H1 (cell line): ENCODE measurements around the gene SARNP. TPM values are rescaled to one million over a fixed set of nuclear protein-coding genes. Genes with fewer than 3 reads are reported as not detected.
A peak's percentile ranks its signal among the peaks of the same experiment; 100 is the strongest.

Experiments
- CTCF ChIA-PET: fragments of 300-600 bp; sonication (Branson Sonifier 250); formaldehyde crosslinking; loops from one replicate; lab custom pipeline; 2021; ENCODE audit not compliant: partially characterized antibody; lab: Charles Lee
- POLR2A ChIA-PET: fragments of 300-600 bp; sonication (Branson Sonifier 250); formaldehyde crosslinking; loops from one replicate; lab custom pipeline; 2021; ENCODE audit warnings: inconsistent platforms; ENCODE audit not compliant: partially characterized antibody; lab: Charles Lee
- DNase-seq, 2 experiments: peaks; one replicate each; pipeline versions ENCODE4 v3.0.0 to v3.0.0-alpha.2; 2010 to 2022; ENCODE audit warnings: low spot score in 2 of 2, low read depth in 1 of 2, mixed read lengths in 1 of 2
- FAIRE-seq: peaks from 2 replicates; lab custom pipeline; 2011; peaks lifted over from hg19 to GRCh38; lab: Jason Lieb, UNC
- H2AFZ ChIP-seq: 2 replicates; pipeline ENCODE4 v1.8.1; 2012; ENCODE audit warnings: low read length, inconsistent platforms
- H2AK5ac ChIP-seq: 2 replicates; pipeline ENCODE4 v1.6.1; 2013; ENCODE audit warnings: low read depth, low read length
- H2BK120ac ChIP-seq: replicated peaks from 2 replicates; pipeline ENCODE3; 2013; ENCODE audit warnings: low read depth, low read length, inconsistent platforms
- H2BK12ac ChIP-seq: 2 replicates; pipeline ENCODE4 v1.6.1; 2013; ENCODE audit warnings: low read depth, low read length
- H2BK15ac ChIP-seq: 2 replicates; pipeline ENCODE4 v1.6.1; 2013; ENCODE audit warnings: low read length
- H2BK20ac ChIP-seq: 2 replicates; pipeline ENCODE4 v1.6.1; 2013; ENCODE audit warnings: low read length
- H2BK5ac ChIP-seq: 2 replicates; pipeline ENCODE4 v1.6.1; 2013; ENCODE audit warnings: low read depth, low read length
- H3K14ac ChIP-seq: 2 replicates; pipeline ENCODE4 v1.6.1; 2013; ENCODE audit warnings: inconsistent platforms; ENCODE audit not compliant: insufficient read length
- H3K18ac ChIP-seq: 2 replicates; pipeline ENCODE4 v1.6.1; 2013; ENCODE audit warnings: low read length; ENCODE audit errors: extremely low read depth
- H3K23ac ChIP-seq: 2 replicates; pipeline ENCODE4 v1.6.1; 2013; ENCODE audit warnings: inconsistent platforms; ENCODE audit not compliant: insufficient read length
- H3K23me2 ChIP-seq: 2 replicates; pipeline ENCODE4 v1.6.1; 2013; ENCODE audit warnings: low read depth, low read length
- H3K27ac ChIP-seq: 2 replicates; pipeline ENCODE4 v1.6.1; 2011; ENCODE audit warnings: low read depth, low read length, inconsistent platforms
- H3K27me3 ChIP-seq, 4 experiments: replicated peaks in 1 of 4; 1 replicate in 1 of 4; 2 replicates in 3 of 4; pipeline versions ENCODE4 v1.6.1 to v1.8.1; 2011 to 2013; ENCODE audit warnings: low read length in 3 of 4, mild to moderate bottlenecking in 3 of 4, inconsistent platforms in 2 of 4, mixed read lengths in 2 of 4, moderate library complexity in 1 of 4; ENCODE audit not compliant: control insufficient read depth in 3 of 4, insufficient read depth in 3 of 4; ENCODE audit errors: extremely low read depth in 1 of 4
- H3K36me3 ChIP-seq, 4 experiments: 2 replicates each; pipeline versions ENCODE4 v1.6.1 to v1.8.1; 2011 to 2013; ENCODE audit warnings: mild to moderate bottlenecking in 4 of 4, low read length in 3 of 4, moderate library complexity in 2 of 4, control low read depth in 1 of 4, inconsistent platforms in 1 of 4; ENCODE audit not compliant: insufficient read depth in 4 of 4, control insufficient read depth in 2 of 4
- H3K4ac ChIP-seq: replicated peaks from 2 replicates; pipeline ENCODE3; 2013; ENCODE audit warnings: low read length, low read depth, mixed read lengths, inconsistent platforms; ENCODE audit not compliant: insufficient read length
- H3K4me1 ChIP-seq, 4 experiments: replicated peaks in 1 of 4; 1 replicate in 1 of 4; 2 replicates in 3 of 4; pipeline versions ENCODE4 v1.6.1 to v1.8.1; 2011 to 2013; ENCODE audit warnings: low read length in 3 of 4, inconsistent platforms in 2 of 4, mixed read lengths in 1 of 4; ENCODE audit not compliant: insufficient read depth in 4 of 4, control insufficient read depth in 3 of 4
- H3K4me2 ChIP-seq, 2 experiments: 2 replicates each; pipeline versions ENCODE4 v1.6.1 to v1.8.1; 2011 to 2013; ENCODE audit warnings: low read depth in 2 of 2, low read length in 2 of 2, control low read depth in 1 of 2, inconsistent platforms in 1 of 2, mild to moderate bottlenecking in 1 of 2; ENCODE audit not compliant: insufficient read depth in 1 of 2
- H3K4me3 ChIP-seq, 4 experiments: fragments of 200-600, 300-600 bp in 1 of 4; sonication (generic), shearing (Covaris generic), sonication (Bioruptor Twin) in 1 of 4; 2 replicates each; pipeline versions ENCODE4 v1.5.1 to v1.8.1; 2011 to 2016; ENCODE audit warnings: low read length in 4 of 4, low read depth in 3 of 4, control low read depth in 2 of 4, inconsistent platforms in 2 of 4, mild to moderate bottlenecking in 2 of 4, mixed read lengths in 1 of 4, moderate library complexity in 1 of 4; ENCODE audit not compliant: insufficient read depth in 2 of 4; ENCODE audit errors: extremely low read depth in 1 of 4
- H3K56ac ChIP-seq: replicated peaks from 2 replicates; pipeline ENCODE3; 2013; ENCODE audit warnings: low read depth, mild to moderate bottlenecking, mixed read lengths, low read length, inconsistent platforms; ENCODE audit not compliant: insufficient read length
- H3K79me1 ChIP-seq: 2 replicates; pipeline ENCODE4 v1.6.1; 2013; ENCODE audit warnings: low read depth, low read length, control low read depth
- H3K79me2 ChIP-seq, 2 experiments: 2 replicates each; pipeline versions ENCODE4 v1.6.1 to v1.8.1; 2012 to 2013; ENCODE audit warnings: low read length in 2 of 2, mild to moderate bottlenecking in 2 of 2, inconsistent platforms in 1 of 2; ENCODE audit not compliant: insufficient read depth in 2 of 2, control insufficient read depth in 1 of 2
- H3K9ac ChIP-seq, 4 experiments: replicated peaks in 1 of 4; 1 replicate in 1 of 4; 2 replicates in 3 of 4; pipeline versions ENCODE4 v1.6.1 to v1.8.1; 2011 to 2013; ENCODE audit warnings: low read depth in 3 of 4, low read length in 3 of 4, control low read depth in 2 of 4, mild to moderate bottlenecking in 2 of 4, moderate library complexity in 2 of 4, inconsistent platforms in 1 of 4; ENCODE audit errors: extremely low read depth in 1 of 4
- H3K9me3 ChIP-seq, 2 experiments: 2 replicates each; pipeline versions ENCODE4 v1.6.1 to v1.8.1; 2012 to 2013; ENCODE audit warnings: mild to moderate bottlenecking in 2 of 2, moderate library complexity in 2 of 2, control low read depth in 1 of 2, inconsistent platforms in 1 of 2, low read depth in 1 of 2, low read length in 1 of 2, mixed read lengths in 1 of 2; ENCODE audit not compliant: insufficient read depth in 2 of 2
- H4K20me1 ChIP-seq, 2 experiments: replicated peaks in 1 of 2; 2 replicates each; pipeline versions ENCODE3 to v1.8.1; 2011 to 2013; ENCODE audit warnings: inconsistent platforms in 2 of 2, low read length in 2 of 2, mild to moderate bottlenecking in 1 of 2; ENCODE audit not compliant: insufficient read depth in 2 of 2, control insufficient read depth in 1 of 2
- H4K5ac ChIP-seq: 2 replicates; pipeline ENCODE4 v1.6.1; 2013; ENCODE audit warnings: low read length, low read depth, mixed read lengths, inconsistent platforms; ENCODE audit not compliant: insufficient read length
- H4K8ac ChIP-seq: 2 replicates; pipeline ENCODE4 v1.8.0; 2013; ENCODE audit warnings: mild to moderate bottlenecking, moderate library complexity, low read length, inconsistent platforms; ENCODE audit not compliant: insufficient read depth; ENCODE audit errors: extremely low read depth
- H4K91ac ChIP-seq: replicated peaks from 2 replicates; pipeline ENCODE3; 2013; ENCODE audit warnings: low read length, mixed read lengths, inconsistent platforms; ENCODE audit not compliant: insufficient read length
- EGR1 ChIP-seq: IDR thresholded peaks from 2 replicates; pipeline ENCODE4 v1.6.1; 2011; ENCODE audit warnings: low read depth, low read length, borderline replicate concordance
- EZH2 ChIP-seq: fragments of 200-600 bp; sonication (generic); IDR thresholded peaks from 2 replicates; pipeline ENCODE4 v1.7.1; 2012; ENCODE audit warnings: low read depth, mild to moderate bottlenecking, moderate library complexity, low read length, inconsistent platforms; ENCODE audit not compliant: severe bottlenecking
- RAD21 ChIP-seq, 2 experiments: IDR thresholded peaks in 1 of 2; conservative IDR thresholded peaks in 1 of 2; 2 replicates each; pipeline ENCODE4 v1.6.1; 2011; ENCODE audit warnings: low read depth in 2 of 2, low read length in 2 of 2, improper control_type of control experiment in 1 of 2, inconsistent platforms in 1 of 2, mild to moderate bottlenecking in 1 of 2, moderate library complexity in 1 of 2
- RXRA ChIP-seq: IDR thresholded peaks from 2 replicates; pipeline ENCODE4 v1.6.1; 2011; ENCODE audit warnings: low read depth, mild to moderate bottlenecking, low read length, moderate library complexity; ENCODE audit not compliant: insufficient read depth
- WGBS, 2 experiments: shearing (Covaris generic) in 1 of 2; methylation state at CpG; one replicate each; pipeline versions ENCODE4 v1.1.6 to v1.1.7; 2013 to 2015; ENCODE audit warnings: low lambda C conversion rate in 2 of 2, mixed read lengths in 2 of 2, inconsistent platforms in 1 of 2, low coverage in 1 of 2, missing lambda C conversion rate in 1 of 2; ENCODE audit not compliant: insufficient replicate concordance in 2 of 2, insufficient coverage in 1 of 2, insufficient read length in 1 of 2; ENCODE audit errors: extremely low coverage in 1 of 2, missing lambda C conversion rate in 1 of 2; 5-methylcytosine and 5-hydroxymethylcytosine counted together
- polyA plus RNA-seq, 7 experiments: library from polyadenylated mRNA; depleted of rRNA in 3 of 7; stranded (reverse) in 5 of 7; unstranded in 2 of 7; fragments of >200 nt in 5 of 7; fragments of 200-250 nt in 2 of 7; gene quantifications; 1 replicate in 5 of 7; 2 replicates in 1 of 7; 4 replicates in 1 of 7; pipeline versions ENCODE4 v1.2.1 to v1.2.3, GENCODE V29; 2011 to 2013; ENCODE audit warnings: missing spikeins in 2 of 7, mixed read lengths in 2 of 7
- total RNA-seq: library from RNA; stranded (reverse); fragmentation: NEBNext Ultra II Directional; extraction: Animal tissue kit (Norgen Biotek cat#: 25700); gene quantifications from 2 replicates; pipeline ENCODE4 v1.2.1, GENCODE V29; 2021

SARNP gene
- total and polyA plus RNA-seq, 2 of the 8 experiments (the other 6 are each of a cell fraction or from before 2014, with no cell fraction given) = 114 to 226 TPM

- TF ChIP-seq EGR1 (no peak), RXRA (no peak), EZH2 (no peak), RAD21 (IDR thresholded peaks at IDR 0.05 in 1 of 2, conservative IDR thresholded peaks at IDR 0.05 in 1 of 2; ENCODE audit: low read depth in 2 of 2, low read length in 2 of 2) (no peak)
- Histone ChIP-seq H3K9me3 (no peaks in the 10 kb centered on the region), H4K8ac (no peak overlapping the region), H3K27me3 (no peaks in the 10 kb centered on the region), H3K4me1 (peaks cover 4 to 14% (median 7%) of the 10 kb centered on the region in 4 experiments), H3K4me2 (peak overlapping the region; percentile 81 to 82; a peak in 2 of 4 replicates), H2BK5ac (no peak overlapping the region), H2AFZ (no peak overlapping the region), H2BK120ac (no peak overlapping the region), H3K56ac (no peak overlapping the region), H4K5ac (no peak overlapping the region), H3K27ac (no peak overlapping the region), H3K14ac (no peak overlapping the region), H4K91ac (no peak overlapping the region), H3K79me2 (peaks cover 43 to 85% of the 10 kb centered on the region in 2 experiments), H3K23ac (no peak overlapping the region), H2AK5ac (no peak overlapping the region), H2BK12ac (no peak overlapping the region), H3K4ac (no peak overlapping the region), H2BK20ac (no peak overlapping the region), H3K79me1 (peaks cover 6% of the 10 kb centered on the region; the same call in 1 of the 2 replicates), H3K23me2 (peaks cover 2% of the 10 kb centered on the region; the same call in 1 of the 2 replicates), H4K20me1 (peaks cover 5 to 15% of the 10 kb centered on the region in 2 experiments), H2BK15ac (no peak overlapping the region), H3K18ac (no peak overlapping the region), H3K9ac (no peak overlapping the region; a peak in 1 of 7 replicates), H3K4me3 (peak overlapping the region in 1 of 4 experiments; percentile 95; a peak in 2 of 8 replicates), H3K36me3 (peaks cover 7 to 26% (median 10%) of the 10 kb centered on the region in 4 experiments)
- DNase-seq (no peak), FAIRE-seq (no peak)
- CTCF ChIA-PET = interaction anchor here (1.2 to 18.0 kb wide), 3 partner anchors 9 to 74 kb away, joined by 3 to 224 read pairs (median 4); partner anchors contain the start of gene GDF11
- POLR2A ChIA-PET = interaction anchor here (0.6 to 14.0 kb wide), 8 partner anchors 6 to 125 kb away, joined by 4 to 133 read pairs (median 42); partner anchors contain the start of genes DNAJC14, ORMDL2 and SARNP
- 93% methylated on average over 12 of the region's 12 CpGs; no CpG with 5 or more reads in 1 of the 2 experiments for WGBS, 2 experiments
These were observed 2.1 kb downstream of the SARNP start for GRCh38 chr12:55815473-55815872.
